ENCODE results near the gene GTF3C2. TPM values are rescaled to one million over a fixed set of nuclear protein-coding genes. Genes with fewer than 3 reads are reported as not detected.

Gene GTF3C2
- total and polyA plus RNA-seq, 2 of the 13 experiments (the other 11 are each of a cell fraction or from before 2014, with no cell fraction given) = 77.5 to 130 TPM

DNA sequence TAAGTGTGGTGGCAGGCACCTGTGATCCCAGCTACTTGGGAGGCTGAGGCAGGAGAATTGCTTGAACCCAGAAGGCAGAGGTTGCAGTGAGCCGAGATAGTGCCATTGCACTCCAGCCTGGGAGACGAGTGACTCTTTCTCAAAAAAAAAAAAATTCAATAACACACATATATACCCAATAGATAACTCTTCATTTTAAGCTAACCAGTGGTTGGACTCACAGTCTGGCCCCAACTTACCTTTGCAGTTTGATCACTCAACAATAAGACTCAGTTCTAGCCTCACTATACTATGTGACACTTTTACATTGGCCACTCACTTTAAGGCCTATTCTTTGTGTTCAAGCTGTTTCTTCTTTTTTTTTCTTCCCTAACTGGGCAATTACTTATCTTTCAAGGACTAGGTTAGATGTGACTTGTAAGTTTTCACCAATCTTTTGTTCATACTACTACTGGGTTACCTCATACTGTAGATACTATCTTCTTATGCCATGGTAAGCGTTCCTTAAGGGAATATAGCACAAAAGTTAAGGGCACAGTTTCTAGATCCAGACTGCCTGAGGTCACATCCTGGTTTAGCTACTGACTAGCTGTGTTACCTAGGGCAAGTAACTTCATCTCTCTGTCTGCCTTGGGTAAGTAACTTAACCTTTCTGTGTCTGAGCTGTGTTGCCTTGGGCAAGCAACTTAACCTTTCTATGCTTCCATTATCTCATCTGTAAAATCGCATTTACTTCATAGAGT lies 6.3 kb upstream of the GTF3C2 start:
- Histone ChIP-seq H4K20me1 (ENCODE audit: insufficient read depth, low read length) (no peaks in the 10 kb centered on the region), H3K9me3 (ENCODE audit: low read length) (no peaks in the 10 kb centered on the region), H2AFZ (ENCODE audit: low read length) (no peak overlapping the region), H3K27ac (ENCODE audit: extremely low read length, insufficient read depth, low read length) (no peak overlapping the region), H3K36me3 (replicated peaks in 1 of 2; ENCODE audit: control insufficient read depth in 1 of 2, insufficient read depth in 2 of 2, low read length in 2 of 2) (peaks cover 17 to 38% of the 10 kb centered on the region in 2 experiments), H3K4me3 (replicated peaks in 1 of 3; ENCODE audit: insufficient read depth in 1 of 3, low read depth in 2 of 3, low read length in 3 of 3) (no peak overlapping the region), H3K4me1 (ENCODE audit: insufficient read depth, low read length) (peaks cover 22% of the 10 kb centered on the region), H3K27me3 (ENCODE audit: control insufficient read depth in 1 of 2, insufficient read depth in 2 of 2, low read length in 2 of 2) (no peaks in the 10 kb centered on the region), H3K4me2 (ENCODE audit: low read depth, low read length) (no peak overlapping the region), H3K79me2 (ENCODE audit: insufficient read depth, low read length) (peaks cover 10% of the 10 kb centered on the region), H3K9ac (ENCODE audit: insufficient read depth, low read depth, low read length) (no peak overlapping the region)
- intact Hi-C loops (cut with micrococcal nuclease; ENCODE audit: unreplicated experiment) (no loop called here), in situ Hi-C loops (cut with HindIII; ENCODE audit: extremely low pct_ligation_motif_present, low pct_unique_long_range_greater_than_20kb) (no loop called here)
- WGBS (ENCODE audit: low lambda C conversion rate) = 96% methylated on average over 4 of the region's 4 CpGs
- no peak for FAIRE-seq
- ChIA-PET CTCF (ENCODE audit: low intra/inter-chr PET ratio, low total read pairs) (no interaction called here), POLR2A (interaction anchor here (1.5 to 2.9 kb wide), 4 partner anchors 9 to 59 kb away, joined by 3 to 16 read pairs (median 12); partner anchors contain the start of gene MPV17)
- ATAC-seq = no peak
- no peak for DNase-seq (ENCODE audit: low spot score)
- no TSS peak for BruUV-seq (replicated peaks)
- TF ChIP-seq PHF5A (CRISPR knock-in tag; IDR thresholded peaks at IDR 0.05; ENCODE audit: low read depth, unreplicated experiment) (no peak), ZNF614 (CRISPR knock-in tag; IDR thresholded peaks at IDR 0.05; ENCODE audit: borderline replicate concordance) (no peak), RBFOX2 (IDR thresholded peaks at IDR 0.05; ENCODE audit: low read depth, low read length) (peak; percentile 62), SSRP1 (CRISPR knock-in tag; IDR thresholded peaks at IDR 0.05) (peak; percentile 80), MBD4 (IDR thresholded peaks at IDR 0.05; ENCODE audit: borderline replicate concordance, low read length) (0 out of 2 replicates have a peak, but pooled peaks have one; percentile 32), POLR2AphosphoS2 (IDR thresholded peaks at IDR 0.05; ENCODE audit: low read depth, low read length) (0 out of 2 replicates have a peak, but pooled peaks have one; percentile 41), IRF2 (CRISPR knock-in tag; IDR thresholded peaks at IDR 0.05) (0 out of 2 replicates have a peak, but pooled peaks have one; percentile 26), POLR2AphosphoS5 (IDR thresholded peaks at IDR 0.05; ENCODE audit: low read depth, low read length) (peak; percentile 63; the same call in 1 of the 2 replicates), ISX (CRISPR knock-in tag; conservative IDR thresholded peaks at IDR 0.05) (0 out of 2 replicates have a peak, but pooled peaks have one; percentile 29), POLR2G (IDR thresholded peaks at IDR 0.05; ENCODE audit: low read depth, low read length) (peak; percentile 40; the same call in 1 of the 2 replicates), PAF1 (CRISPR knock-in tag; IDR thresholded peaks at IDR 0.05) (peak; percentile 83), POLR2A (IDR thresholded peaks at IDR 0.05; ENCODE audit: insufficient read depth in 1 of 2, low read depth in 2 of 2, low read length in 2 of 2) (0 out of 4 replicates have a peak, but pooled peaks of 1 of the 2 experiments have one; percentile 16), AGO2 (optimal IDR thresholded peaks at IDR 0.05; ENCODE audit: low read depth, low read length) (peak; percentile 86), NFIC (IDR thresholded peaks at IDR 0.05; ENCODE audit: low read length) (0 out of 2 replicates have a peak, but pooled peaks have one; percentile 1), ZNF567 (CRISPR knock-in tag; IDR thresholded peaks at IDR 0.05; ENCODE audit: borderline replicate concordance) (no peak), KMT2B (CRISPR knock-in tag; IDR thresholded peaks at IDR 0.05) (no peak)
- TF ChIP-seq, protein P1, sequence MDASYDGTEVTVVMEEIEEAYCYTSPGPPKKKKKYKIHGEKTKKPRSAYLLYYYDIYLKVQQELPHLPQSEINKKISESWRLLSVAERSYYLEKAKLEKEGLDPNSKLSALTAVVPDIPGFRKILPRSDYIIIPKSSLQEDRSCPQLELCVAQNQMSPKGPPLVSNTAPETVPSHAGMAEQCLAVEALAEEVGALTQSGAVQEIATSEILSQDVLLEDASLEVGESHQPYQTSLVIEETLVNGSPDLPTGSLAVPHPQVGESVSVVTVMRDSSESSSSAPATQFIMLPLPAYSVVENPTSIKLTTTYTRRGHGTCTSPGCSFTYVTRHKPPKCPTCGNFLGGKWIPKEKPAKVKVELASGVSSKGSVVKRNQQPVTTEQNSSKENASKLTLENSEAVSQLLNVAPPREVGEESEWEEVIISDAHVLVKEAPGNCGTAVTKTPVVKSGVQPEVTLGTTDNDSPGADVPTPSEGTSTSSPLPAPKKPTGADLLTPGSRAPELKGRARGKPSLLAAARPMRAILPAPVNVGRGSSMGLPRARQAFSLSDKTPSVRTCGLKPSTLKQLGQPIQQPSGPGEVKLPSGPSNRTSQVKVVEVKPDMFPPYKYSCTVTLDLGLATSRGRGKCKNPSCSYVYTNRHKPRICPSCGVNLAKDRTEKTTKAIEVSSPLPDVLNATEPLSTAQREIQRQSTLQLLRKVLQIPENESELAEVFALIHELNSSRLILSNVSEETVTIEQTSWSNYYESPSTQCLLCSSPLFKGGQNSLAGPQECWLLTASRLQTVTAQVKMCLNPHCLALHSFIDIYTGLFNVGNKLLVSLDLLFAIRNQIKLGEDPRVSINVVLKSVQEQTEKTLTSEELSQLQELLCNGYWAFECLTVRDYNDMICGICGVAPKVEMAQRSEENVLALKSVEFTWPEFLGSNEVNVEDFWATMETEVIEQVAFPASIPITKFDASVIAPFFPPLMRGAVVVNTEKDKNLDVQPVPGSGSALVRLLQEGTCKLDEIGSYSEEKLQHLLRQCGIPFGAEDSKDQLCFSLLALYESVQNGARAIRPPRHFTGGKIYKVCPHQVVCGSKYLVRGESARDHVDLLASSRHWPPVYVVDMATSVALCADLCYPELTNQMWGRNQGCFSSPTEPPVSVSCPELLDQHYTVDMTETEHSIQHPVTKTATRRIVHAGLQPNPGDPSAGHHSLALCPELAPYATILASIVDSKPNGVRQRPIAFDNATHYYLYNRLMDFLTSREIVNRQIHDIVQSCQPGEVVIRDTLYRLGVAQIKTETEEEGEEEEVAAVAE (CRISPR knock-in tag; IDR thresholded peaks at IDR 0.05; ENCODE audit: borderline replicate concordance) = no peak
- TF ChIP-seq, protein P2, sequence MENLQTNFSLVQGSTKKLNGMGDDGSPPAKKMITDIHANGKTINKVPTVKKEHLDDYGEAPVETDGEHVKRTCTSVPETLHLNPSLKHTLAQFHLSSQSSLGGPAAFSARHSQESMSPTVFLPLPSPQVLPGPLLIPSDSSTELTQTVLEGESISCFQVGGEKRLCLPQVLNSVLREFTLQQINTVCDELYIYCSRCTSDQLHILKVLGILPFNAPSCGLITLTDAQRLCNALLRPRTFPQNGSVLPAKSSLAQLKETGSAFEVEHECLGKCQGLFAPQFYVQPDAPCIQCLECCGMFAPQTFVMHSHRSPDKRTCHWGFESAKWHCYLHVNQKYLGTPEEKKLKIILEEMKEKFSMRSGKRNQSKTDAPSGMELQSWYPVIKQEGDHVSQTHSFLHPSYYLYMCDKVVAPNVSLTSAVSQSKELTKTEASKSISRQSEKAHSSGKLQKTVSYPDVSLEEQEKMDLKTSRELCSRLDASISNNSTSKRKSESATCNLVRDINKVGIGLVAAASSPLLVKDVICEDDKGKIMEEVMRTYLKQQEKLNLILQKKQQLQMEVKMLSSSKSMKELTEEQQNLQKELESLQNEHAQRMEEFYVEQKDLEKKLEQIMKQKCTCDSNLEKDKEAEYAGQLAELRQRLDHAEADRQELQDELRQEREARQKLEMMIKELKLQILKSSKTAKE (CRISPR knock-in tag; IDR thresholded peaks at IDR 0.05; ENCODE audit: borderline replicate concordance) = no peak
- TF ChIP-seq, protein P3, sequence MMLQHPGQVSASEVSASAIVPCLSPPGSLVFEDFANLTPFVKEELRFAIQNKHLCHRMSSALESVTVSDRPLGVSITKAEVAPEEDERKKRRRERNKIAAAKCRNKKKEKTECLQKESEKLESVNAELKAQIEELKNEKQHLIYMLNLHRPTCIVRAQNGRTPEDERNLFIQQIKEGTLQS (CRISPR knock-in tag; IDR thresholded peaks at IDR 0.05) = no peak
